Stimulated activated effector memory CD8-positive, alpha-beta T cell treated with anti-CD3 and anti-CD28 coated beads, Interleukin-12 subunit alpha, Interleukin-12 subunit beta, amount 100 ng/mL, for 72 hours (primary cell): ENCODE results near the gene TNFRSF1A.
"Not testable (repeated sequence)": the region's sequence is repeated elsewhere in the genome, so short reads cannot be mapped to it uniquely, and the experiment has no call there.

Experiments
- ATAC-seq: fragments of 150-1000 bp; cut with Tn5 transposase; 2 replicates; pipeline ENCODE4 v1.10.0; 2021
- DNase-seq, 2 donors: peaks; one replicate each; pipeline ENCODE4 v3.0.0; 2021 to 2022; ENCODE audit warnings: low spot score in 2 of 2
- H3K27ac Mint-ChIP-seq: one replicate; pipeline ENCODE4 v1.8.0; 2022; ENCODE audit warnings: mild to moderate bottlenecking, mixed read lengths
- H3K36me3 Mint-ChIP-seq: one replicate; pipeline ENCODE4 v1.8.0; 2022; ENCODE audit warnings: mild to moderate bottlenecking, mixed read lengths
- H3K4me1 Mint-ChIP-seq: one replicate; pipeline ENCODE4 v1.8.0; 2022; ENCODE audit warnings: mixed read lengths
- H3K4me3 Mint-ChIP-seq: one replicate; pipeline ENCODE4 v1.8.0; 2022; ENCODE audit warnings: mild to moderate bottlenecking, mixed read lengths
- H3K9me3 Mint-ChIP-seq: one replicate; pipeline ENCODE4 v1.8.0; 2022; ENCODE audit warnings: mixed read lengths

The TNFRSF1A gene

DNA sequence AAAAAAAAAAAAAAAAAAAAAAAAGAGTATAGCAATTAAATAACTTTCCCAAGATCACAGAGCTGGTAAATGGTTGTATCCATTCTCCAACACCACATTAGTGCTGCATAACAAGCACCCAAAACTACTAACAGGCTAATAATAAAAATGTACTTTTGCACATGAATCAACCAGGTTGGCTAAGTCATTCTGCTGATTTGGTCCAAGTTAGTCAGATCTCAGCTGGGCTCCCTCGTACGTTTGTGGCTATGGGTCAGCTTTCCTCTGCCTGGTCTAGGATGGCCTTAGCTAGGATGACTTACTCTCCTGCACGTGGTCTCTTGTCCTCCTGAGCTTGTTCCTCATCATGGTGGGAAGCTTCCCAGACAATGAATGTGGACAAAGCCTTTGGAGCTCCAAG is 39.3 kb downstream of the TNFRSF1A start:
- Mint-ChIP-seq H3K4me1 (no peaks in the 10 kb centered on the region), H3K4me3 (no peak overlapping the region), H3K9me3 (no peaks in the 10 kb centered on the region), H3K36me3 (no peaks in the 10 kb centered on the region), H3K27ac (no peak overlapping the region)
- DNase-seq, result no peak
- no peak for ATAC-seq

DNA sequence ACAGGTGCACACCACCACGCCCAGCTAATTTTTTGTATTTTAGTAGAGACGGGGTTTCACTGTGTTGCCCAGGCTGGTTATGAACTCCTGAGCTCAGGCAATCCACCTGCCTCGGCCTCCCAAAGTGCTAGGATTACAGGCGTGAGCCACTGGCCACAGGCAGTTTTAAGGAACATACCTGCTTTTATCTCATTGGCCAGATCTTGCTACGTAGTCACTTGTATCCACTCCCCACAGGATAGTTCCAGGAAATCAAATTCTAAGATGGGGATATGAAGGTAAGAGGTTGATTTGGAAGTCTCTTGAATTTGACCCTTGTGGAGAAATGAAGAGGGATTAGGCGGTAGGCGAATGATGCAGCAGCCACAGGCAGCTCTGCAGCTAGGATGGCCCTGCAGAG is 40.2 kb downstream of the TNFRSF1A start:
- no peak overlapping the region for H3K4me3 Mint-ChIP-seq
- H3K36me3 Mint-ChIP-seq, result no peaks in the 10 kb centered on the region
- no peak for DNase-seq
- no peak overlapping the region for H3K27ac Mint-ChIP-seq
- no peaks in the 10 kb centered on the region for H3K4me1 Mint-ChIP-seq
- H3K9me3 Mint-ChIP-seq, result no peaks in the 10 kb centered on the region
- ATAC-seq, result no peak

DNA sequence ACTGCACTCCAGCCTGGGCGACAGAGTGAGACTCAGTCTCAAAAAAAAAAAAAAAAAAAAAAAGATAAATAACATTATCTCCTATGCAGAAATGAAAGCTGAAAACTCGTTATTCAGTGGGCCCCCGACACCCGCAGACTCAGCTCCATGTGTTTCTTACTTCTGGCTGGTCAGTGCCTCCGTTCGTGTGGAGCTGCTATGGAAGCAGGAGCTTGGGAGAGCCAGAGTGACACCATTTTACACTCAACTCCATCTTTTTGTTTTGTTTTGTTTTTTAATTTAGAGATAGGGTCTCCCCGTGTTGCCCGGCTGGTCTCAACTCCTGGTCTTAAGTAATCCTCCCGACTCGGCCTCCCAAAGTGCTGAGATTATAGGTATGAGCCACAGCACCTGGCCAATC is 44.7 kb downstream of the TNFRSF1A start:
- no peak overlapping the region for H3K4me3 Mint-ChIP-seq
- no peak for ATAC-seq
- no peaks in the 10 kb centered on the region for H3K9me3 Mint-ChIP-seq
- H3K4me1 Mint-ChIP-seq, result no peaks in the 10 kb centered on the region
- DNase-seq, result no peak
- no peaks in the 10 kb centered on the region for H3K36me3 Mint-ChIP-seq
- no peak overlapping the region for H3K27ac Mint-ChIP-seq

GRCh38 chr12:6295094-6295811 is 46.6 kb downstream of the TNFRSF1A start:
- Mint-ChIP-seq H3K36me3 (no peaks in the 10 kb centered on the region), H3K4me1 (no peaks in the 10 kb centered on the region), H3K27ac (no peak overlapping the region), H3K9me3 (no peaks in the 10 kb centered on the region), H3K4me3 (no peak overlapping the region)
- DNase-seq (no peak), ATAC-seq (peak; percentile 32)

- Mint-ChIP-seq H3K9me3 (no peaks in the 10 kb centered on the region), H3K4me3 (no peak overlapping the region), H3K36me3 (no peaks in the 10 kb centered on the region), H3K27ac (no peak overlapping the region), H3K4me1 (no peaks in the 10 kb centered on the region)
- no peak for ATAC-seq
- no peak for DNase-seq
Measured at GRCh38 chr12:6294156-6295093, 47.5 kb downstream of the TNFRSF1A start.

GRCh38 chr12:6292606-6293005 is 49.3 kb downstream of the TNFRSF1A start:
- no peak overlapping the region for H3K27ac Mint-ChIP-seq
- H3K4me1 Mint-ChIP-seq, result no peaks in the 10 kb centered on the region
- H3K9me3 Mint-ChIP-seq, result no peaks in the 10 kb centered on the region
- ATAC-seq, result no peak
- no peaks in the 10 kb centered on the region for H3K36me3 Mint-ChIP-seq
- no peak for DNase-seq
- no peak overlapping the region for H3K4me3 Mint-ChIP-seq

DNA sequence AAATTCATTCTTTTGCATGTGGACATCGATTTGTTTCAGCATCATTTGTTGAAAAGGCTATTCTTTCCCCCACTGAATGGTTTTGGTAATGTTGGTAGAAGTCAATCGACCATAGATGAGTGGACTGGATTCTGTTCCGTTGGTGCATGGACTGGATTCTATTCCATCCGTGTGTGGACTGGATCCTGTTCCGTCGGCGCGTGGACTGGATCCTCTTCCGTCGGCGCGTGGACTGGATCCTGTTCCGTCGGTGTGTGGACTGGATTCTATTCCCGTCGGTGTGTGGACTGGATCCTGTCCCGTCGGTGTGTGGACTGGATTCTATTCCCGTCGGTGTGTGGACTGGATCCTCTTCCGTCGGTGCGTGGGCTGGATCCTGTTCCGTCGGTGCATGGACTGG is 52.0 kb downstream of the TNFRSF1A start:
- H3K36me3 Mint-ChIP-seq, H3K4me1 Mint-ChIP-seq, H3K4me3 Mint-ChIP-seq, ATAC-seq, H3K9me3 Mint-ChIP-seq, H3K27ac Mint-ChIP-seq, DNase-seq: not testable (repeated sequence)

- ATAC-seq, H3K4me1 Mint-ChIP-seq, H3K36me3 Mint-ChIP-seq, H3K27ac Mint-ChIP-seq, H3K9me3 Mint-ChIP-seq, H3K4me3 Mint-ChIP-seq, DNase-seq: not testable (repeated sequence)
Measured at GRCh38 chr12:6289081-6289480, 52.8 kb downstream of the TNFRSF1A start.

DNA sequence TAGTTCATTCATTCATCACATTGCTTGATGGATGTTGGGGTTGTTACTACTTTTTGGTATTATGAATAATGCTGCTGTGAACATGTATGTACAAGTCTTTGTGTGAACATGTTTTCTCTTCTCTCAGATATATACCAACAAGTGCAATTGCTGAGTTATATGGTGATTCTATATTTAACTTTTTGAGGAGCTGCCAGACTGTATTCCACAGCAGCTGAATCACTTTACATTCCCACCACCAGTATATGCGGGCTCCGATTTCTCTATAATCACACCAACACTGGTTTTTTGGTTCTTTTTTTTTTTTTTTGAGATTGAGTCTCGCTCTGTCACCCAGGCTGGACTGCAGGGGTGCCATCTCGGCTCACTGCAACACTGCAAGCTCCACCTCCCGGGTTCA is 53.6 kb downstream of the TNFRSF1A start:
- Mint-ChIP-seq H3K4me3 (no peak overlapping the region), H3K9me3 (no peaks in the 10 kb centered on the region), H3K36me3 (no peaks in the 10 kb centered on the region), H3K4me1 (no peaks in the 10 kb centered on the region), H3K27ac (no peak overlapping the region)
- ATAC-seq, result no peak
- no peak for DNase-seq

DNA sequence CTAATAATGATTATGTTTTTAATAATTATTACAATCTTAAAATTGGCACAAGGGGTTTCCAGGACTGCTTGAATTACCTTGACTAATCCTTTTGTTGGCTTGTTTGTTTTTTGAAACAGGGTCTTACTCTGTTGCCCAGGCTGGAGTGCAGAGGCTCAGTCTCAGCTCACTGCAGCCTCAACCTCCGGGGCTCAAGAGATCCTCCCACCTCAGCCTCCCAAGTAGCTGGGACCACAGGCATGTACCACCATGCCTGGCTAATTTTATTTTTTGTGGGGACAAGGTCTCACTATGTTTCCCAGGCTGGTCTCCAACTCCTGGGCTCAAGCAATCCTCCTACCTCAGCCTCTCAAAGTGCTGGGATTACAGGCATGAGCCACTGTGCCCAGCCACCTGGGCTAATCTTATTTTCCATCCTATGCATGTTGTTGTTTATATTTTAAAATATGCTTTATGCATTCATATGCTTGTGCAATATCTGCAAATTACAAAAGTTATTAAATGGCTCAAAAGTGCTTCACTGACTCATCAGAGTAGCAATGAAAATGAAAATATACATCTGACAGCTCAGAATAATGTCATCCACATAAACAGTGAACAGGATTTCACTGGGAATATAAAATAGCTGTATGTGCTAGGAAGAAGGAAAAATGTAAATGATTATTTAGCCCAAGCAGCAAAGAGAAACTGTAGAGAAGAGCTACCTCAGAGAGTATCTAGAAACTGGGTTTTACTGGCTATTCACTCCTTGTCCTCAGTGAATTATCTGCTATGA is 56.2 kb downstream of the TNFRSF1A start:
- H3K4me3 Mint-ChIP-seq, result no peak overlapping the region
- no peaks in the 10 kb centered on the region for H3K36me3 Mint-ChIP-seq
- no peaks in the 10 kb centered on the region for H3K4me1 Mint-ChIP-seq
- DNase-seq (no peak), ATAC-seq (no peak)
- H3K27ac Mint-ChIP-seq, result no peak overlapping the region
- H3K9me3 Mint-ChIP-seq, result no peaks in the 10 kb centered on the region

- ATAC-seq (peak; percentile 80), DNase-seq (peak; percentile 53 to 78)
- Mint-ChIP-seq H3K27ac (no peak overlapping the region), H3K36me3 (no peaks in the 10 kb centered on the region), H3K4me3 (no peak overlapping the region), H3K9me3 (no peaks in the 10 kb centered on the region), H3K4me1 (no peaks in the 10 kb centered on the region)
Measured at GRCh38 chr12:6285063-6285477, 56.8 kb downstream of the TNFRSF1A start.

DNA sequence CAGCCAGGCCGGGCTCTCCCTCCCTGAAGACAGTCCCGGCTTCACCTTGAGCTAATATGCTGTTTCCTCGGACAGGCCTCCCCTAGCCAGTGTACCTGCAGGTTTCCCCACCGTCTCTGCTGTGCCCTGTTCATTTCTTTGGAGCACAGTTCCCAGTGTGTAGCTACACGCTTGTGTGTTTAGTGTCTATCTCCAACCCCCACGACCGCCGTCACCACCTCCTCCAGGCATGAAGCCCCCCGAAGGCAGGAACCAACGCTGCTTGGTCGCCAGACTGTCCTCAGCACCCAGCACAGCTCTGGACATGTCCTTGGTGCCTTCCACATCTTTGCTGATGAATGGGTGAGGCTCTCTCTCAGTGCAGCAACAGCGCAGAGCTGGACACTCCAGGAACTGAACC is 57.6 kb downstream of the TNFRSF1A start:
- Mint-ChIP-seq H3K9me3 (no peaks in the 10 kb centered on the region), H3K4me1 (no peaks in the 10 kb centered on the region), H3K27ac (no peak overlapping the region), H3K4me3 (no peak overlapping the region), H3K36me3 (peaks cover 4% of the 10 kb centered on the region)
- no peak for ATAC-seq
- no peak for DNase-seq

DNA sequence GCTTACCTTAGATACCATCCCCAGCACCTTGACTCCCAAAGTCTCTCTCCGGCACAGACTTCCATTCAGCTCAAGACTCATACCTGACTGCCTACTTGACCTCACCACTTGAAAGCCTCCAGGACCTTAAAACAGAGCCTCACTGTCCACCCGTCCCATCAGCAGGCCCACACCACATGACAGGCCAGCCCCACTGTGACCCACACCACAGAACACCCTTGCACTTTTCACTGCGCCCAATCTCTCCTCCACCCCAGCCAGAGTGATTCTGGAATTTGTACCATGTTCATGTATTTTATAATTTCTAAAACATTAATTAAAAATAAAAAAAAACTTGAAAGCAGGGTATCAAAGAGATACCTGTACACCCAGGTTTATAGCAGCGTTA is 59.4 kb downstream of the TNFRSF1A start:
- Mint-ChIP-seq H3K9me3 (no peaks in the 10 kb centered on the region), H3K4me3 (no peak overlapping the region), H3K27ac (no peak overlapping the region), H3K36me3 (peaks cover 6% of the 10 kb centered on the region), H3K4me1 (peaks cover 6% of the 10 kb centered on the region)
- ATAC-seq (no peak), DNase-seq (no peak)

- DNase-seq (no peak), ATAC-seq (no peak)
- Mint-ChIP-seq H3K27ac (no peak overlapping the region), H3K36me3 (peaks cover 6% of the 10 kb centered on the region), H3K9me3 (no peaks in the 10 kb centered on the region), H3K4me1 (peaks cover 6% of the 10 kb centered on the region), H3K4me3 (no peak overlapping the region)
Measured at GRCh38 chr12:6281081-6281809, 60.6 kb downstream of the TNFRSF1A start.

DNA sequence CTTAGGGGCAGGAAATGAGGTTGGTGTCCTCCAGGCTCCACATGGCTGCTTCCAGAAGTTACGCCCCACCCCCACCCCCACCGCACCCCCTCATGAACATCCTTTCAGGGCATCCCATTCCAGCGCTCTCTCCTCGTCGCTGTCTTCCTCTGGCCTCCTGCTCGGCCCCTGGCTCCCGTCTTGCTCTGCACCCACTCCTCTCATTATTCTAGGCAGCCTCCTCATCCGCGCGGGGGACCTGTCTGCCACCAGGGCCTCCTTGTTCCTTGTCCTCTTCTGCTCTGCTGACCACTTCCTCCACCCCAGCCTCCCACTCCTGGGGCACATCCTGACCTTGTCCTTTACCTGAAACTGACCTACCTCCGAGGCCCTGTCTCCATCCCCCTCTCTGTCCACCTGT is 61.2 kb downstream of the TNFRSF1A start:
- ATAC-seq (no peak), DNase-seq (no peak)
- Mint-ChIP-seq H3K4me3 (no peak overlapping the region), H3K9me3 (no peaks in the 10 kb centered on the region), H3K27ac (no peak overlapping the region), H3K36me3 (peaks cover 6% of the 10 kb centered on the region), H3K4me1 (peaks cover 6% of the 10 kb centered on the region)
